GM12892 (cell line): ENCODE data around the gene CHCHD10.

Experiments used
- POLR2A ChIP-seq: IDR thresholded peaks from 2 replicates; pipeline ENCODE4 v1.6.1; 2011; ENCODE audit warnings: low read depth, low read length, control low read depth
- POLR2AphosphoS5 ChIP-seq: IDR thresholded peaks from 2 replicates; pipeline ENCODE4 v1.6.1; 2011; ENCODE audit warnings: low read depth, low read length, control low read depth

GRCh38 chr22:23756891-23757290, 10.9 kb downstream of the CHCHD10 start:
- TF ChIP-seq POLR2A, result no peak
- TF ChIP-seq POLR2AphosphoS5, result no peak
